ENCODE data around the gene TPK1. TPM values are rescaled to one million over a fixed set of nuclear protein-coding genes. Genes with fewer than 3 reads are reported as not detected.

TPK1 gene
- total RNA-seq, 1 donor from 2014 or later, result 4.0 TPM

DNA sequence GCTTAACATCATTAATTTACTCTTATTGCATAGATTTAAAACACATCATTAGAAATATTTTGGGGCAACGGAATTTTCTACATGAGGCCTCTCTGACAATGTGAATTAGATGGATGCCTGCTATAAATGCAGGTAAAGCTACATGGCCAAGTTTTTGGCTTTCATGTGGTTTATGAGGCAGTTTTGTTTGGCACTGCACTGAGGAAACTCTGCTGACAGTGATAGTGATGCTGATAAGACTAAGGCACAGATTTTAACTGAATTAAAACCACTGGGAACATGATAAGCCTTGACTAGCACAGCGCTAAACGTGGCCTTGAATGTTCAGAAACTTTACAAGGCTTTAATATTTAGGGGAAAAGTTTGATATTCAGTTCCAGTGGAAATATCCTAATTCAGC is 318.1 kb downstream of the TPK1 start:
- no peaks in the 10 kb centered on the region for H3K27me3 Mint-ChIP-seq (ENCODE audit: low read depth)
- no peaks in the 10 kb centered on the region for H3K36me3 Mint-ChIP-seq (ENCODE audit: low read depth)
- H3K27ac Mint-ChIP-seq (ENCODE audit: unreplicated experiment), result no peak overlapping the region
- no peaks in the 10 kb centered on the region for H3K9me3 Mint-ChIP-seq
- no peak for DNase-seq (ENCODE audit: low read depth, low spot score)
- H3K4me3 Mint-ChIP-seq, result no peak overlapping the region
- no peaks in the 10 kb centered on the region for H3K4me1 Mint-ChIP-seq
- TF ChIP-seq, protein P1, sequence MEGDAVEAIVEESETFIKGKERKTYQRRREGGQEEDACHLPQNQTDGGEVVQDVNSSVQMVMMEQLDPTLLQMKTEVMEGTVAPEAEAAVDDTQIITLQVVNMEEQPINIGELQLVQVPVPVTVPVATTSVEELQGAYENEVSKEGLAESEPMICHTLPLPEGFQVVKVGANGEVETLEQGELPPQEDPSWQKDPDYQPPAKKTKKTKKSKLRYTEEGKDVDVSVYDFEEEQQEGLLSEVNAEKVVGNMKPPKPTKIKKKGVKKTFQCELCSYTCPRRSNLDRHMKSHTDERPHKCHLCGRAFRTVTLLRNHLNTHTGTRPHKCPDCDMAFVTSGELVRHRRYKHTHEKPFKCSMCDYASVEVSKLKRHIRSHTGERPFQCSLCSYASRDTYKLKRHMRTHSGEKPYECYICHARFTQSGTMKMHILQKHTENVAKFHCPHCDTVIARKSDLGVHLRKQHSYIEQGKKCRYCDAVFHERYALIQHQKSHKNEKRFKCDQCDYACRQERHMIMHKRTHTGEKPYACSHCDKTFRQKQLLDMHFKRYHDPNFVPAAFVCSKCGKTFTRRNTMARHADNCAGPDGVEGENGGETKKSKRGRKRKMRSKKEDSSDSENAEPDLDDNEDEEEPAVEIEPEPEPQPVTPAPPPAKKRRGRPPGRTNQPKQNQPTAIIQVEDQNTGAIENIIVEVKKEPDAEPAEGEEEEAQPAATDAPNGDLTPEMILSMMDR (conservative IDR thresholded peaks at IDR 0.05), result no peak

DNA sequence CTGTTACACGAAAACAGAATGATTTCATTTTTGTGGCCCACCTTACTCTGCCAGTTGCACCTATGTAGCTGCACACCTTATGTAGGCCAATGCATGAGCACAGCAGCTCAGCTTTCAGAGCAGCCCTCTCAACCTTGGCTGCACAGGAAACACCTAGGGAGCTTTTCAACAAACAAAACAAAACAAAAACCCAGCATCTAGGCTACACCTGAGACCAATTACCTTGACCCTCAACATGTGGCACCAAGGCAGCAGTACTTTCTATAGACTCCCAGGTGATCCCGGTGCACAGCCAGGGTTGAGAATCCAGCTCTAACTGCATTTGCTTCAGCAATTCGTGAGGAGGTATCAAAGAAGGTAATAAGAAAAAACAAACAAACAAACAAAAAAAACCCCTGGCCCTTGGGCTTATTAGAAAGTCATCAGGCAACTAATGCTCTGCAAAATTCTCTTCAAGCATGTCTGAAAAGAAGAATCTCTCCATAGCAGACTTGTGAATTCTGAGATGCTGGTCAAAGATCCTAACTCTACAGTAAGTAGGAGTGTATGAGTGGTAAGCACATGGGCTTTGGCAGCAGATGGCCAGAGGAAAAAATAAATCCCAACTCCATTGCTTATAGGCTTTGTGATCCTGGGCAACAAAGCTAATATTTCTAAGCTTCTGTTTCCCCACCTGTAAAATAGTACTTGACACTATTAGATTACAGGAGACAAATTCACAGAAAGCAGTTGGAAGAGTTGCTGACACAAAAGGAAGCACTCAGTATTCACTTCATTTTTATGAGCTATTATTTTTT is 318.9 kb downstream of the TPK1 start:
- H3K27me3 Mint-ChIP-seq (ENCODE audit: low read depth), result no peaks in the 10 kb centered on the region
- H3K9me3 Mint-ChIP-seq, result no peaks in the 10 kb centered on the region
- TF ChIP-seq, protein P1 (conservative IDR thresholded peaks at IDR 0.05), result no peak
- no peaks in the 10 kb centered on the region for H3K36me3 Mint-ChIP-seq (ENCODE audit: low read depth)
- H3K4me3 Mint-ChIP-seq, result no peak overlapping the region
- H3K4me1 Mint-ChIP-seq, result no peaks in the 10 kb centered on the region
- H3K27ac Mint-ChIP-seq (ENCODE audit: unreplicated experiment), result no peak overlapping the region
- no peak for DNase-seq (ENCODE audit: low read depth, low spot score)

DNA sequence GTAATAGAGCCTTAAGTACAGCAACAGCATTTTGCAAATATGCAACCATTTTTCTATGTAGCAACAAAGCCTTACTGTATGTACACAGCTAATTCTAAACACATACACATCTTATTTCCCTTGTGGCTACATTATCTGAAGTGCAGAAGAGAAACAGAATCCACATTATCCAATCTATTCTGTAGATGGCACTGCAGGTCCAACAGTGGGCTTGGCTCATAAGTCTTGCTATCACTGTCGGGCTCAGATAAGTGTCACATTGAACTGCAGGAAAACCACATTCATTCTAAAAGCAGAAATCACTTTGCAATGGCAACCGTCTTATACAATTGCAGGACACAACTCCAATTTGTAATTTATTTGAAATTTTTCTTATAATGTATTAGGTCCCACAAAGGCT is 322.5 kb downstream of the TPK1 start:
- TF ChIP-seq, protein P1 (conservative IDR thresholded peaks at IDR 0.05), result peak; percentile 55
- Mint-ChIP-seq H3K27me3 (ENCODE audit: low read depth) (no peaks in the 10 kb centered on the region), H3K27ac (ENCODE audit: unreplicated experiment) (no peak overlapping the region), H3K4me1 (no peaks in the 10 kb centered on the region), H3K9me3 (no peaks in the 10 kb centered on the region), H3K4me3 (no peak overlapping the region), H3K36me3 (ENCODE audit: low read depth) (no peaks in the 10 kb centered on the region)
- no peak for DNase-seq (ENCODE audit: low read depth, low spot score)

DNA sequence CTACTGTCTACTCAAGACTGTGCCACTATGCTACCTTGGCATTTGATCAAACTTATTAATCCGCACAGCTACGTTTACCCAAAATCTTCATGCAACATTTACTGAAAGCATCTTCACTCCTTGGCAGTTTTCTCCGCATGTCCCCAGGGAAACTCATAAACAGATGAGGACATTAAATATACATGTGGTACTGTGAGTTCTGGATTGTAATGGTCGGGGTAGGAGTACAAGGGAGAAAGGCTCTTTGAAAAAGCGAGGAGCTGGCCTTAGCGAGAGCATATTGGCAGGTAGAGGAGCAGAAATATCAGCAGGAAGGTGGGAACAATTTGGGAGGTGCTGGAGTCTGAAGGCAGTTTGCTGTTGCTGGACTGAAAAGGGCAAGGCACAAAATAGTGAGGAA is 325.2 kb downstream of the TPK1 start:
- Mint-ChIP-seq H3K4me1 (no peaks in the 10 kb centered on the region), H3K27ac (ENCODE audit: unreplicated experiment) (no peak overlapping the region), H3K9me3 (no peaks in the 10 kb centered on the region), H3K27me3 (ENCODE audit: low read depth) (no peaks in the 10 kb centered on the region), H3K36me3 (ENCODE audit: low read depth) (no peaks in the 10 kb centered on the region), H3K4me3 (no peak overlapping the region)
- DNase-seq (ENCODE audit: low read depth, low spot score), result no peak
- TF ChIP-seq, protein P1 (conservative IDR thresholded peaks at IDR 0.05), result no peak

DNA sequence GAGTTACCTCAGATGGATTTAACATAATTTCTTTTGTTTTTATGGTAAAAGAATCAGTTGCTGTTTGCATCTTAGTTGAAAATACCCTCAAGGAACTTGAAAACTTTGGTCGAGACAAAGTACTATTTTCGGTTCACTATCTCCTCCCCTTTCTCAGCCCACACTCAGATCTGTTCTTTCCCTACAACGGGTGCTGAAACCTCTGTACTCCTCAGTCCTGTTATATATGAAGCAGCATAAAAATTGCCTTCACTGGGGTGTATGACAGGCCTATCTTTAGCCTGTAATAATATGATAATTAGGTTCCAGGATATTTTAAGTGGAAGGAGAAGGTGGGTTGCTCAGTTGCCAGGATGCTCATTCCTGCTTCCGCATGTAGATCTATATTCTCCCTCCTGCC is 327.2 kb downstream of the TPK1 start:
- Mint-ChIP-seq H3K27me3 (ENCODE audit: low read depth) (no peaks in the 10 kb centered on the region), H3K4me3 (no peak overlapping the region), H3K27ac (ENCODE audit: unreplicated experiment) (no peak overlapping the region), H3K9me3 (no peaks in the 10 kb centered on the region), H3K4me1 (no peaks in the 10 kb centered on the region), H3K36me3 (ENCODE audit: low read depth) (no peaks in the 10 kb centered on the region)
- TF ChIP-seq, protein P1 (conservative IDR thresholded peaks at IDR 0.05), result no peak
- no peak for DNase-seq (ENCODE audit: low read depth, low spot score)
